HG02642 (cell line): ENCODE measurements around the gene UBE2H.
"Not testable (repeated sequence)": the region's sequence is repeated elsewhere in the genome, so short reads cannot be mapped to it uniquely, and the experiment has no call there.

Experiments used
- ATAC-seq: cut with Tn5 transposase; IDR thresholded peaks from one replicate; pipeline ENCODE4 v1.9.1; 2021; ENCODE audit warnings: mild to moderate bottlenecking; ENCODE audit not compliant: unreplicated experiment, poor library complexity

UBE2H gene

GRCh38 chr7:129853661-129854268 is 99.0 kb downstream of the UBE2H start:
- ATAC-seq: no peak

GRCh38 chr7:129851809-129852208 is 101.0 kb downstream of the UBE2H start:
- no peak for ATAC-seq

GRCh38 chr7:129851174-129851573 is 101.6 kb downstream of the UBE2H start:
- no peak for ATAC-seq

- no peak for ATAC-seq
These were observed 104.3 kb downstream of the UBE2H start for GRCh38 chr7:129848436-129848835.

- ATAC-seq: no peak
These were observed 106.8 kb downstream of the UBE2H start for GRCh38 chr7:129845972-129846327.

- no peak for ATAC-seq
These were observed 107.4 kb downstream of the UBE2H start for GRCh38 chr7:129845178-129845971.

GRCh38 chr7:129843978-129844840 is 108.6 kb downstream of the UBE2H start:
- no peak for ATAC-seq

GRCh38 chr7:129843365-129843898 is 109.3 kb downstream of the UBE2H start:
- ATAC-seq: no peak

- ATAC-seq: no peak
These were observed 111.3 kb downstream of the UBE2H start for GRCh38 chr7:129841465-129841864.

GRCh38 chr7:129840757-129841156 is 112.0 kb downstream of the UBE2H start:
- no peak for ATAC-seq

GRCh38 chr7:129836983-129837382 is 115.8 kb downstream of the UBE2H start:
- no peak for ATAC-seq

- no peak for ATAC-seq
These were observed 117.2 kb downstream of the UBE2H start for GRCh38 chr7:129835569-129835968.

- ATAC-seq: not testable (repeated sequence)
These were observed 119.4 kb downstream of the UBE2H start for GRCh38 chr7:129833353-129833752.

GRCh38 chr7:129832701-129833227 is 120.0 kb downstream of the UBE2H start:
- no peak for ATAC-seq

- no peak for ATAC-seq
These were observed 120.5 kb downstream of the UBE2H start for GRCh38 chr7:129832282-129832681.

GRCh38 chr7:129831424-129832058 is 121.2 kb downstream of the UBE2H start:
- no peak for ATAC-seq

- ATAC-seq: no peak
These were observed 121.8 kb downstream of the UBE2H start for GRCh38 chr7:129830949-129831348.

GRCh38 chr7:129829737-129830631 is 122.8 kb downstream of the UBE2H start:
- no peak for ATAC-seq
